IMR-90 (cell line): ENCODE data around the gene NFASC. TPM values are rescaled to one million over a fixed set of nuclear protein-coding genes. Genes with fewer than 3 reads are reported as not detected.

Experiments
- ATAC-seq: fragments of 200-7000 bp; cut with Tn5 transposase; 2 replicates; pipeline ENCODE4 v1.9.1; 2020; ENCODE audit warnings: low read depth, mild to moderate bottlenecking, moderate library complexity
- BruUV-seq: library from RNA; stranded (reverse); fragments of 400-500 nt; replicated peaks from 2 replicates; lab custom pipeline; 2021; lab: Mats Ljungman, UMichigan
- CTCF ChIA-PET: fragments of 300-600 bp; formaldehyde crosslinking; extraction: SDS; loops from one replicate; lab custom pipeline; 2021; ENCODE audit warnings: antibody characterized with exemption; lab: Yijun Ruan, JAX
- POLR2A ChIA-PET: fragments of 300-600 bp; sonication (Branson Sonifier 250); formaldehyde crosslinking; loops from one replicate; lab custom pipeline; 2022; ENCODE audit warnings: antibody characterized with exemption; ENCODE audit not compliant: unreplicated experiment; lab: Charles Lee
- DNase-seq: peaks from one replicate; pipeline ENCODE4 v3.0.0; 2013
- H2AFZ ChIP-seq: replicated peaks from 2 replicates; pipeline ENCODE3; 2013; ENCODE audit warnings: low read length, mild to moderate bottlenecking; ENCODE audit not compliant: poor library complexity
- H2AK5ac ChIP-seq: 2 replicates; pipeline ENCODE4 v1.6.1; 2013; ENCODE audit warnings: low read depth, low read length, inconsistent platforms
- H2AK9ac ChIP-seq: replicated peaks from 2 replicates; pipeline ENCODE3; 2013; ENCODE audit warnings: mild to moderate bottlenecking, low read depth, low read length, moderate library complexity; ENCODE audit not compliant: poor library complexity
- H2BK120ac ChIP-seq: 2 replicates; pipeline ENCODE4 v1.6.1; 2013; ENCODE audit warnings: low read depth, low read length, inconsistent platforms
- H2BK15ac ChIP-seq: 3 replicates; pipeline ENCODE4 v1.6.1; 2013; ENCODE audit warnings: low read depth, low read length, inconsistent platforms
- H2BK20ac ChIP-seq: 2 replicates; pipeline ENCODE4 v1.6.1; 2013; ENCODE audit warnings: low read depth, mild to moderate bottlenecking, inconsistent platforms, low read length, moderate library complexity
- H2BK5ac ChIP-seq: 2 replicates; pipeline ENCODE4 v1.6.1; 2013; ENCODE audit warnings: mild to moderate bottlenecking, low read depth, low read length, inconsistent platforms; ENCODE audit not compliant: poor library complexity, severe bottlenecking
- H3K14ac ChIP-seq: replicated peaks from 2 replicates; pipeline ENCODE4 v1.6.1; 2013; ENCODE audit warnings: low read depth, low read length, inconsistent platforms
- H3K18ac ChIP-seq: 2 replicates; pipeline ENCODE4 v1.6.1; 2013; ENCODE audit warnings: low read depth, low read length, control low read depth
- H3K23ac ChIP-seq: 2 replicates; pipeline ENCODE4 v1.6.1; 2013; ENCODE audit warnings: low read depth, low read length, inconsistent platforms
- H3K27ac ChIP-seq: 2 replicates; pipeline ENCODE4 v1.5.1; 2013; ENCODE audit warnings: mild to moderate bottlenecking, control low read depth, low read length; ENCODE audit not compliant: insufficient read depth
- H3K27me3 ChIP-seq: 2 replicates; pipeline ENCODE4 v1.6.1; 2013; ENCODE audit warnings: low read length; ENCODE audit not compliant: control insufficient read depth, insufficient read depth
- H3K36me3 ChIP-seq: 2 replicates; pipeline ENCODE4 v1.6.1; 2013; ENCODE audit warnings: low read length, mixed read lengths; ENCODE audit not compliant: control insufficient read depth, insufficient read depth
- H3K4ac ChIP-seq: 2 replicates; pipeline ENCODE4 v1.6.1; 2013; ENCODE audit warnings: low read depth, low read length, inconsistent platforms
- H3K4me1 ChIP-seq: 2 replicates; pipeline ENCODE4 v1.6.1; 2013; ENCODE audit warnings: low read length, mixed read lengths; ENCODE audit not compliant: control insufficient read depth, insufficient read depth
- H3K4me2 ChIP-seq: 2 replicates; pipeline ENCODE4 v1.6.1; 2013; ENCODE audit warnings: low read depth, mild to moderate bottlenecking, control low read depth, low read length, moderate library complexity
- H3K4me3 ChIP-seq: 2 replicates; pipeline ENCODE4 v1.5.1; 2013; ENCODE audit warnings: low read depth, mild to moderate bottlenecking, control low read depth, low read length, moderate library complexity; ENCODE audit not compliant: insufficient read depth
- H3K56ac ChIP-seq: 2 replicates; pipeline ENCODE4 v1.6.1; 2013; ENCODE audit warnings: low read length, inconsistent platforms; ENCODE audit not compliant: insufficient read depth; ENCODE audit errors: extremely low read depth
- H3K79me1 ChIP-seq, 2 experiments: 2 replicates each; pipeline ENCODE4 v1.6.1; 2013; ENCODE audit warnings: low read length in 2 of 2, inconsistent platforms in 1 of 2, low read depth in 1 of 2
- H3K9ac ChIP-seq: 2 replicates; pipeline ENCODE4 v1.6.1; 2013; ENCODE audit warnings: low read depth, low read length, control low read depth
- H3K9me1 ChIP-seq: 2 replicates; pipeline ENCODE4 v1.6.1; 2013; ENCODE audit warnings: low read length, inconsistent platforms; ENCODE audit not compliant: insufficient read depth
- H3K9me3 ChIP-seq: 2 replicates; pipeline ENCODE4 v1.6.1; 2013; ENCODE audit warnings: low read length; ENCODE audit not compliant: control insufficient read depth, insufficient read depth
- H4K20me1 ChIP-seq: 2 replicates; pipeline ENCODE4 v1.6.1; 2013; ENCODE audit warnings: low read length, inconsistent platforms; ENCODE audit not compliant: insufficient read depth
- H4K5ac ChIP-seq: 2 replicates; pipeline ENCODE4 v1.6.1; 2013; ENCODE audit warnings: mild to moderate bottlenecking, low read depth, low read length, control low read depth
- H4K8ac ChIP-seq, 2 experiments: 2 replicates each; pipeline ENCODE4 v1.6.1; 2013; ENCODE audit warnings: low read depth in 2 of 2, low read length in 2 of 2, control low read depth in 1 of 2, inconsistent platforms in 1 of 2
- H4K91ac ChIP-seq: 2 replicates; pipeline ENCODE4 v1.6.1; 2013; ENCODE audit warnings: low read depth, low read length, inconsistent platforms; ENCODE audit not compliant: insufficient read depth
- BHLHE40 ChIP-seq: fragments of 150-350 bp; IDR thresholded peaks from 2 replicates; pipeline ENCODE4 v1.6.1; 2016; ENCODE audit warnings: mild to moderate bottlenecking, low read depth, low read length
- CEBPB ChIP-seq: IDR thresholded peaks from 2 replicates; pipeline ENCODE4 v1.6.1; 2012; ENCODE audit warnings: low read depth, low read length, improper control_type of control experiment
- CHD1 ChIP-seq: IDR thresholded peaks from 2 replicates; pipeline ENCODE4 v1.6.1; 2012; ENCODE audit warnings: low read depth, low read length, improper control_type of control experiment
- FOS ChIP-seq: fragments of 150-350 bp; IDR thresholded peaks from 2 replicates; pipeline ENCODE4 v1.6.1; 2016; ENCODE audit warnings: low read depth, low read length
- MAFK ChIP-seq: IDR thresholded peaks from 2 replicates; pipeline ENCODE4 v1.6.1; 2012; ENCODE audit warnings: low read depth, low read length, improper control_type of control experiment
- MAZ ChIP-seq: IDR thresholded peaks from 2 replicates; pipeline ENCODE4 v1.6.1; 2012; ENCODE audit warnings: low read depth, mild to moderate bottlenecking, low read length, improper control_type of control experiment, moderate library complexity, borderline replicate concordance
- MXI1 ChIP-seq: IDR thresholded peaks from 2 replicates; pipeline ENCODE4 v1.6.1; 2012; ENCODE audit warnings: low read depth, mild to moderate bottlenecking, low read length, moderate library complexity, borderline replicate concordance
- NFE2L2 ChIP-seq: fragments of 150-350 bp; IDR thresholded peaks from 2 replicates; pipeline ENCODE4 v1.6.1; 2016; ENCODE audit warnings: low read depth, mild to moderate bottlenecking, low read length
- POLR2A ChIP-seq: IDR thresholded peaks from 2 replicates; pipeline ENCODE4 v1.6.1; 2012; ENCODE audit warnings: mild to moderate bottlenecking, low read depth, low read length
- RAD21 ChIP-seq: IDR thresholded peaks from 2 replicates; pipeline ENCODE4 v1.6.1; 2012; ENCODE audit warnings: low read length, improper control_type of control experiment
- RCOR1 ChIP-seq: IDR thresholded peaks from 2 replicates; pipeline ENCODE4 v1.6.1; 2012; ENCODE audit warnings: mild to moderate bottlenecking, low read length, improper control_type of control experiment; ENCODE audit not compliant: insufficient replicate concordance
- RFX5 ChIP-seq: IDR thresholded peaks from 2 replicates; pipeline ENCODE4 v1.8.0; 2012; ENCODE audit warnings: low read depth, mild to moderate bottlenecking, low read length, moderate library complexity
- SMC3 ChIP-seq: fragments of 150-350 bp; IDR thresholded peaks from 2 replicates; pipeline ENCODE4 v1.6.1; 2016; ENCODE audit warnings: low read depth, mild to moderate bottlenecking, antibody characterized with exemption, low read length, moderate library complexity
- WGBS, 2 experiments: methylation state at CpG; one replicate each; pipeline versions ENCODE4 v1.1.5 to v1.1.7; 2013; ENCODE audit warnings: missing lambda C conversion rate in 2 of 2; ENCODE audit not compliant: insufficient read length in 1 of 2; ENCODE audit errors: extremely low coverage in 2 of 2; 5-methylcytosine and 5-hydroxymethylcytosine counted together
- dilution Hi-C: fragments of 300-500 bp; cut with HindIII; formaldehyde crosslinking; loops from one replicate; pipeline ENCODE4 v1.14.3; 2018; ENCODE audit warnings: low sequenced_read_pairs; ENCODE audit not compliant: unreplicated experiment
- in situ Hi-C: fragments of 300-500 bp; cut with MboI; formaldehyde crosslinking; loops from 3 replicates; pipeline ENCODE4 v1.14.3; 2019; ENCODE audit warnings: low sequenced_read_pairs, inconsistent platforms, mixed read lengths
- intact Hi-C: fragments of 100-400 bp; cut with micrococcal nuclease; formaldehyde crosslinking; loops from 2 replicates; pipeline ENCODE4 v1.10.0; 2022
- polyA plus RNA-seq, 3 experiments: library from polyadenylated mRNA; depleted of rRNA; stranded (reverse); fragments of >200 nt; gene quantifications; 2 replicates each; pipeline ENCODE4 v1.2.3, GENCODE V29; 2012; ENCODE audit warnings: low replicate concordance in 1 of 3
- total RNA-seq: library from RNA; depleted of rRNA; stranded (reverse); fragments of >200 nt; gene quantifications from 2 replicates; pipeline ENCODE4 v1.2.3, GENCODE V29; 2012
- TF ChIP-seq, protein P1 (sequence below): fragments of 150-350 bp; IDR thresholded peaks from 2 replicates; pipeline ENCODE4 v1.6.1; 2017; ENCODE audit warnings: mild to moderate bottlenecking, antibody characterized with exemption, low read length, low read depth
- TF ChIP-seq, protein P2 (sequence below): fragments of 150-350 bp; IDR thresholded peaks from 2 replicates; pipeline ENCODE4 v1.6.1; 2016; ENCODE audit warnings: low read depth, mild to moderate bottlenecking, low read length, moderate library complexity, borderline replicate concordance
- TF ChIP-seq, protein P3 (sequence below): conservative IDR thresholded peaks from 2 replicates; pipeline ENCODE4 v1.5.1; 2012; ENCODE audit warnings: mild to moderate bottlenecking, low read depth, low read length, improper control_type of control experiment

NFASC gene
- total and polyA plus RNA-seq, 2 of the 4 experiments (the other 2 are of a cell fraction) = 0.18 to 0.79 TPM

DNA sequence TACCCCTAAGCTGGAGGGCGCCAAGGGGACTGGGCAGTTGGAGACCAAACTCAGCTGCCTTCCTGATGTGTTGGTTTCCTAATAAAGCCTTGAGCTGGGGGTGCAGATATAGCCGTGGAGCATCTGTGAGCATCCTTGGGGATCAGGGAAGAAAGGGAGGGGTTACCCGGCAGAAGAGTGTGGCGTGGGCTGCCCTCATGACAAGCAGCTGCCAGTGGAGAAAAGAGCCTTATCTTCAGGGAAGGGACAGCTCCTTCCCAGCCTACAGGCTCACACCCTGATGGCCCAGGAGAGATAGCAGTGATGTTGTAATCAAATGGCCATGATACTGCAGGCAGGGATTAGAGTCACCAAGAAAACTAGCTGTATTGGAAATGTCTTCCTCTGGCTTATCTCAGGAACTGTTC is 10.8 kb upstream of the NFASC start:
- Histone ChIP-seq H3K18ac (no peak overlapping the region), H3K27ac (no peak overlapping the region), H3K4ac (no peak overlapping the region), H2AK9ac (no peak overlapping the region), H2BK15ac (no peak overlapping the region), H3K36me3 (no peaks in the 10 kb centered on the region), H3K9me3 (no peaks in the 10 kb centered on the region), H3K9ac (no peak overlapping the region), H3K4me1 (no peaks in the 10 kb centered on the region), H2AFZ (no peak overlapping the region), H3K4me3 (no peak overlapping the region), H4K8ac (no peak overlapping the region), H3K27me3 (no peaks in the 10 kb centered on the region), H2AK5ac (no peak overlapping the region), H3K56ac (no peak overlapping the region), H3K4me2 (no peak overlapping the region), H4K91ac (no peak overlapping the region), H4K20me1 (no peaks in the 10 kb centered on the region), H3K79me1 (no peaks in the 10 kb centered on the region), H3K23ac (no peak overlapping the region), H2BK20ac (no peak overlapping the region), H3K9me1 (no peaks in the 10 kb centered on the region), H3K14ac (no peak overlapping the region), H2BK5ac (no peak overlapping the region), H2BK120ac (no peak overlapping the region), H4K5ac (no peak overlapping the region)
- CTCF ChIA-PET = no interaction called here
- no TSS peak for BruUV-seq
- dilution Hi-C loops (no loop called here), intact Hi-C loops (no loop called here), in situ Hi-C loops (no loop called here)
- POLR2A ChIA-PET = no interaction called here
- DNase-seq = no peak
- TF ChIP-seq MAFK (no peak), BHLHE40 (no peak), MXI1 (no peak), FOS (no peak), RCOR1 (no peak), POLR2A (no peak), RFX5 (no peak), CHD1 (no peak), NFE2L2 (no peak), SMC3 (no peak), RAD21 (no peak), MAZ (no peak), CEBPB (no peak)
- TF ChIP-seq, protein P1, sequence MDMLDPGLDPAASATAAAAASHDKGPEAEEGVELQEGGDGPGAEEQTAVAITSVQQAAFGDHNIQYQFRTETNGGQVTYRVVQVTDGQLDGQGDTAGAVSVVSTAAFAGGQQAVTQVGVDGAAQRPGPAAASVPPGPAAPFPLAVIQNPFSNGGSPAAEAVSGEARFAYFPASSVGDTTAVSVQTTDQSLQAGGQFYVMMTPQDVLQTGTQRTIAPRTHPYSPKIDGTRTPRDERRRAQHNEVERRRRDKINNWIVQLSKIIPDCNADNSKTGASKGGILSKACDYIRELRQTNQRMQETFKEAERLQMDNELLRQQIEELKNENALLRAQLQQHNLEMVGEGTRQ = no peak
- TF ChIP-seq, protein P2, sequence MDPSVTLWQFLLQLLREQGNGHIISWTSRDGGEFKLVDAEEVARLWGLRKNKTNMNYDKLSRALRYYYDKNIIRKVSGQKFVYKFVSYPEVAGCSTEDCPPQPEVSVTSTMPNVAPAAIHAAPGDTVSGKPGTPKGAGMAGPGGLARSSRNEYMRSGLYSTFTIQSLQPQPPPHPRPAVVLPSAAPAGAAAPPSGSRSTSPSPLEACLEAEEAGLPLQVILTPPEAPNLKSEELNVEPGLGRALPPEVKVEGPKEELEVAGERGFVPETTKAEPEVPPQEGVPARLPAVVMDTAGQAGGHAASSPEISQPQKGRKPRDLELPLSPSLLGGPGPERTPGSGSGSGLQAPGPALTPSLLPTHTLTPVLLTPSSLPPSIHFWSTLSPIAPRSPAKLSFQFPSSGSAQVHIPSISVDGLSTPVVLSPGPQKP = no peak
- TF ChIP-seq, protein P3, sequence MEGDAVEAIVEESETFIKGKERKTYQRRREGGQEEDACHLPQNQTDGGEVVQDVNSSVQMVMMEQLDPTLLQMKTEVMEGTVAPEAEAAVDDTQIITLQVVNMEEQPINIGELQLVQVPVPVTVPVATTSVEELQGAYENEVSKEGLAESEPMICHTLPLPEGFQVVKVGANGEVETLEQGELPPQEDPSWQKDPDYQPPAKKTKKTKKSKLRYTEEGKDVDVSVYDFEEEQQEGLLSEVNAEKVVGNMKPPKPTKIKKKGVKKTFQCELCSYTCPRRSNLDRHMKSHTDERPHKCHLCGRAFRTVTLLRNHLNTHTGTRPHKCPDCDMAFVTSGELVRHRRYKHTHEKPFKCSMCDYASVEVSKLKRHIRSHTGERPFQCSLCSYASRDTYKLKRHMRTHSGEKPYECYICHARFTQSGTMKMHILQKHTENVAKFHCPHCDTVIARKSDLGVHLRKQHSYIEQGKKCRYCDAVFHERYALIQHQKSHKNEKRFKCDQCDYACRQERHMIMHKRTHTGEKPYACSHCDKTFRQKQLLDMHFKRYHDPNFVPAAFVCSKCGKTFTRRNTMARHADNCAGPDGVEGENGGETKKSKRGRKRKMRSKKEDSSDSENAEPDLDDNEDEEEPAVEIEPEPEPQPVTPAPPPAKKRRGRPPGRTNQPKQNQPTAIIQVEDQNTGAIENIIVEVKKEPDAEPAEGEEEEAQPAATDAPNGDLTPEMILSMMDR = no peak
- WGBS, 2 experiments = no CpG with 5 or more reads among the region's 4 CpGs
- ATAC-seq = no peak
